Vagina (tissue), 2 donors: ENCODE data around the gene ATP5F1E.

Source experiments
- POLR2AphosphoS5 ChIP-seq, 2 donors: sonication (generic); formaldehyde crosslinking; IDR thresholded peaks; one replicate each; pipeline ENCODE4 v1.9.0; 2017; ENCODE audit warnings: antibody characterized with exemption in 2 of 2, mild to moderate bottlenecking in 2 of 2, low read depth in 1 of 2; ENCODE audit not compliant: insufficient read depth in 1 of 2
- TF ChIP-seq, protein P1 (sequence below), 3 experiments: fragments of 450-650 bp in 2 of 3; fragments of 200-600 bp in 1 of 3; sonication (generic) in 1 of 3; IDR thresholded peaks; one replicate each; pipeline ENCODE4 v1.5.1; 2017 to 2019; ENCODE audit warnings: antibody characterized with exemption in 3 of 3, mild to moderate bottlenecking in 2 of 3, moderate library complexity in 2 of 3

- TF ChIP-seq, protein P1, sequence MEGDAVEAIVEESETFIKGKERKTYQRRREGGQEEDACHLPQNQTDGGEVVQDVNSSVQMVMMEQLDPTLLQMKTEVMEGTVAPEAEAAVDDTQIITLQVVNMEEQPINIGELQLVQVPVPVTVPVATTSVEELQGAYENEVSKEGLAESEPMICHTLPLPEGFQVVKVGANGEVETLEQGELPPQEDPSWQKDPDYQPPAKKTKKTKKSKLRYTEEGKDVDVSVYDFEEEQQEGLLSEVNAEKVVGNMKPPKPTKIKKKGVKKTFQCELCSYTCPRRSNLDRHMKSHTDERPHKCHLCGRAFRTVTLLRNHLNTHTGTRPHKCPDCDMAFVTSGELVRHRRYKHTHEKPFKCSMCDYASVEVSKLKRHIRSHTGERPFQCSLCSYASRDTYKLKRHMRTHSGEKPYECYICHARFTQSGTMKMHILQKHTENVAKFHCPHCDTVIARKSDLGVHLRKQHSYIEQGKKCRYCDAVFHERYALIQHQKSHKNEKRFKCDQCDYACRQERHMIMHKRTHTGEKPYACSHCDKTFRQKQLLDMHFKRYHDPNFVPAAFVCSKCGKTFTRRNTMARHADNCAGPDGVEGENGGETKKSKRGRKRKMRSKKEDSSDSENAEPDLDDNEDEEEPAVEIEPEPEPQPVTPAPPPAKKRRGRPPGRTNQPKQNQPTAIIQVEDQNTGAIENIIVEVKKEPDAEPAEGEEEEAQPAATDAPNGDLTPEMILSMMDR (IDR thresholded peaks at IDR 0.05), result no peak
- TF ChIP-seq POLR2AphosphoS5 (IDR thresholded peaks at IDR 0.05; ENCODE audit: insufficient read depth in 1 of 2, low read depth in 1 of 2), result no peak
Observed at GRCh38 chr20:59035381-59035780, 3.2 kb upstream of the ATP5F1E start.
